Peyer's patch (tissue), 4 donors: ENCODE measurements around the gene ANOS1. TPM values are rescaled to one million over a fixed set of nuclear protein-coding genes. Genes with fewer than 3 reads are reported as not detected.

Source experiments
- DNase-seq, 3 donors: peaks; one replicate each; pipeline ENCODE4 v3.0.0-alpha.2; 2017 to 2019
- H3K27ac ChIP-seq, 4 donors: fragments of 200-600 bp; sonication (generic); one replicate each; pipeline ENCODE4 v1.5.1; 2016 to 2019
- H3K27me3 ChIP-seq, 2 donors: fragments of 200-600 bp; sonication (generic); one replicate each; pipeline ENCODE4 v1.5.1; 2019
- H3K36me3 ChIP-seq, 3 donors: fragments of 200-600 bp; sonication (generic); one replicate each; pipeline ENCODE4 v1.5.1; 2016 to 2019
- H3K4me1 ChIP-seq, 4 donors: fragments of 200-600 bp; sonication (generic); one replicate each; pipeline ENCODE4 v1.5.1; 2016 to 2019
- H3K4me3 ChIP-seq, 4 donors: fragments of 200-600 bp; sonication (generic); 1 replicate in 3 of 4; 2 replicates in 1 of 4; pipeline ENCODE4 v1.5.1; 2016 to 2019; ENCODE audit warnings: mild to moderate bottlenecking in 1 of 4
- H3K9me3 ChIP-seq, 4 donors: fragments of 200-600 bp; sonication (generic); one replicate each; pipeline ENCODE4 v1.5.1; 2016 to 2019; ENCODE audit warnings: mild to moderate bottlenecking in 1 of 4
- CTCF ChIP-seq, 6 experiments: fragments of 450-650 bp in 4 of 6; fragments of 200-600 bp in 2 of 6; sonication (generic) in 1 of 6; IDR thresholded peaks; one replicate each; pipeline ENCODE4 v1.5.1; 2017 to 2019; ENCODE audit warnings: antibody characterized with exemption in 6 of 6, mild to moderate bottlenecking in 3 of 6, moderate library complexity in 1 of 6
- POLR2A ChIP-seq, 2 donors: fragments of 450-650 bp; IDR thresholded peaks; one replicate each; pipeline ENCODE4 v1.5.1; 2017; ENCODE audit warnings: antibody characterized with exemption in 2 of 2, mild to moderate bottlenecking in 2 of 2, moderate library complexity in 2 of 2
- total RNA-seq, 4 donors: library from RNA; depleted of rRNA; stranded (reverse); fragments of >200 nt; gene quantifications; one replicate each; pipeline ENCODE4 v1.1.0, GENCODE V29; 2016

Gene ANOS1
- total RNA-seq, 4 donors from 2014 or later, result 0.19 to 2.5 TPM; not detected in 2

GRCh38 chrX:8635812-8636211, 96.1 kb downstream of the ANOS1 start:
- Histone ChIP-seq H3K36me3 (no peaks in the 10 kb centered on the region), H3K27ac (no peak overlapping the region), H3K27me3 (no peaks in the 10 kb centered on the region), H3K9me3 (no peaks in the 10 kb centered on the region), H3K4me3 (no peak overlapping the region), H3K4me1 (no peaks in the 10 kb centered on the region)
- TF ChIP-seq CTCF (IDR thresholded peaks at IDR 0.05), result no peak
- no peak for TF ChIP-seq POLR2A (IDR thresholded peaks at IDR 0.05)
- no peak for DNase-seq

- no peak for DNase-seq
- TF ChIP-seq CTCF (IDR thresholded peaks at IDR 0.05), result no peak
- no peak for TF ChIP-seq POLR2A (IDR thresholded peaks at IDR 0.05)
- H3K27me3 ChIP-seq, result no peaks in the 10 kb centered on the region
- no peaks in the 10 kb centered on the region for H3K36me3 ChIP-seq
- H3K9me3 ChIP-seq, result no peaks in the 10 kb centered on the region
- H3K27ac ChIP-seq, result no peak overlapping the region
- no peaks in the 10 kb centered on the region for H3K4me1 ChIP-seq
- no peak overlapping the region for H3K4me3 ChIP-seq
These were observed 99.0 kb downstream of the ANOS1 start for GRCh38 chrX:8632924-8633323.

DNA sequence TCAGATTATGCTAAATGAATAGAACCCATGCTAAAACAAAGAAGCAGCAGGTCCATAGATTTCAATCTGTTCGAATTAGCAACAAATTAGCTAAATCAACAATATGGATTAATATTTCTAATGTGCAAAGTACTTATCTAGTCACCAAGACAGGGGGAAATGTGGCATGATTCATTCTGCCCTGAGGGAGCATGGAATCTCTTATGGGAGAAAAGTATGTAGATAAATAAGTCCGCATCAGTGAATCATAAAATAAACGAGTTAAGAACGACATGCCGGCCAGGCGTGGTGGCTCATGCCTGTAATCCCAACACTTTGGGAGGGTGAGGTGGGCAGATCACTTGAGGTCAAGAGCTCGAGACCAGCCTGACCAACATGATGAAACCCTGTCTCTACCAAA, 102.1 kb downstream of the ANOS1 start:
- TF ChIP-seq CTCF (IDR thresholded peaks at IDR 0.05) (no peak), POLR2A (IDR thresholded peaks at IDR 0.05) (no peak)
- no peaks in the 10 kb centered on the region for H3K36me3 ChIP-seq
- H3K4me1 ChIP-seq, result no peaks in the 10 kb centered on the region
- H3K9me3 ChIP-seq, result no peaks in the 10 kb centered on the region
- H3K4me3 ChIP-seq, result no peak overlapping the region
- H3K27ac ChIP-seq, result no peak overlapping the region
- no peaks in the 10 kb centered on the region for H3K27me3 ChIP-seq
- DNase-seq, result no peak

DNA sequence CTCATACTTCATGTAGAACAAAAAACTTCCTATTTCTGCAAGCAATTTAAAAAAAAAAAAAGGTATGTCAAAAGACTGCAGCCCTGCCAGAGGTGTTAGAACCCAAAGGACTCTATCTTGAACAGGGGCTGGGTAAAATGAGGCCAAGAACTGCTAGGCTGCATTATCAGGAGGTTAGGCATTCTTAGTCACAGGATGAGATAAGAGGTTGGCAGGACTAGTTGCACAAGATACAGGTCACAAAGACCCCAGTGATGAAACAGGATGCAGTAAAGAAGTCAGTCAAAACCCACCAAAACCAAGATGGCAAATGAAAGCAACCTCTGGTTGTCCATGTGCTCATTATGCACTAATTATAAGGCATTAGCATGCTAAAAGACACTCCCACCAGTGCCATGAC, 104.1 kb downstream of the ANOS1 start:
- Histone ChIP-seq H3K27ac (no peak overlapping the region), H3K4me3 (no peak overlapping the region), H3K27me3 (no peaks in the 10 kb centered on the region), H3K36me3 (no peaks in the 10 kb centered on the region), H3K9me3 (no peaks in the 10 kb centered on the region), H3K4me1 (no peaks in the 10 kb centered on the region)
- no peak for TF ChIP-seq POLR2A (IDR thresholded peaks at IDR 0.05)
- no peak for TF ChIP-seq CTCF (IDR thresholded peaks at IDR 0.05)
- no peak for DNase-seq

GRCh38 chrX:8607326-8607725, 124.6 kb downstream of the ANOS1 start:
- no peaks in the 10 kb centered on the region for H3K4me1 ChIP-seq
- no peak for TF ChIP-seq POLR2A (IDR thresholded peaks at IDR 0.05)
- TF ChIP-seq CTCF (IDR thresholded peaks at IDR 0.05), result no peak
- no peak for DNase-seq

DNA sequence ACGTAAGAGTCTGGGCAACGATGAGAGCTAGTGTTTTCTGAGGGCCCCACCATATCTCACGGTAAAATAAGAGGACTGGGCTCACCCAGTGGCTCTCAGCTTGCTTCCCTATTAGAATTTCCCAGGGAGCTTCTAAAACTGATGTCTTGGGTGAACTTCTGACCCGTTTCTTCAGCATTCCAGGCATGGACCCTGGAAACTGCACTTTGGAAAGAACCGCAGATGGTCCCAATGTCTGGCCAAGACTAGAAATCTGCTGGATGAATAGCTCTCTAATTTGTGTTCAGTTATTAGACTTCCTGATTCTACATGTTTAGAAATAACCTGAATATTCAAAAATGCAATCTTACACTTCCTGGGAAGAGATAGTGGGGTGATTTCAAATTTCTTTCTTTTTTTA, 127.8 kb downstream of the ANOS1 start:
- DNase-seq, result no peak
- no peak for TF ChIP-seq POLR2A (IDR thresholded peaks at IDR 0.05)
- Histone ChIP-seq H3K36me3 (no peaks in the 10 kb centered on the region), H3K9me3 (no peaks in the 10 kb centered on the region), H3K27me3 (no peaks in the 10 kb centered on the region), H3K27ac (no peak overlapping the region), H3K4me1 (no peaks in the 10 kb centered on the region), H3K4me3 (no peak overlapping the region)

More at GRCh38 chrX:8607326-8607725, 124.6 kb downstream of the ANOS1 start:
- H3K27me3 ChIP-seq, result no peaks in the 10 kb centered on the region
- no peaks in the 10 kb centered on the region for H3K9me3 ChIP-seq
- H3K36me3 ChIP-seq, result no peaks in the 10 kb centered on the region
- no peak overlapping the region for H3K4me3 ChIP-seq
- no peak overlapping the region for H3K27ac ChIP-seq
